ENCODE measurements around the gene ZP2.
A peak's percentile ranks its signal among the peaks of the same experiment; 100 is the strongest.
"Not testable (repeated sequence)": the region's sequence is repeated elsewhere in the genome, so short reads cannot be mapped to it uniquely, and the experiment has no call there.

Gene ZP2

DNA sequence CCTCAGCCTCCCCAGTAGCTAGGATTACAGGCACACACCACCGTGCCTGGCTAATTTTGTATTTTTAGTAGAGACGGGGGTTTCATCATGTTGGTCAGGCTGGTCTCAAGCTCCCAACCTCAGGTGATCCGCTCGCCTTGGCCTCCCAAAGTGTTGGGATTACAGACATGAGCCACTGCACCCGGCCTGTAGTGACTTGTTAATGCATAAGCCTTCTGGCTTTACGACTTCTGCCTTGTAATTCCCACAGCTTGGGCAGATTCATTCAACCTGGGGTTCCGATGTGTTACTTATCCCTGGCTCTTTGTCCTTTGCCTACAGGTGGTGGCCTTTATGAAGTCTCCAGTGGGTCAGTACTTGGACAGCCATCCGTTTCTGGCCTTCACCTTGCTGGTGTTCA, 41.3 kb downstream of the ZP2 start:
- 97% methylated on average over 8 of the region's 8 CpGs for WGBS
- not testable (repeated sequence) for H4K91ac ChIP-seq (ENCODE audit: low read length); H2BK12ac ChIP-seq (ENCODE audit: low read length in 2 of 2); H3K4ac ChIP-seq (ENCODE audit: low read depth in 1 of 2, low read length in 2 of 2); H3K23ac ChIP-seq (ENCODE audit: low read length in 2 of 2); H2AFZ ChIP-seq (ENCODE audit: low read depth, low read length); H2BK15ac ChIP-seq (ENCODE audit: low read depth, poor library complexity, severe bottlenecking); H2AK5ac ChIP-seq (ENCODE audit: low read length, severe bottlenecking); H3K18ac ChIP-seq (ENCODE audit: low read depth in 1 of 2, low read length in 2 of 2); H3K79me1 ChIP-seq (replicated peaks; ENCODE audit: low read length, poor library complexity, severe bottlenecking); H3K4me2 ChIP-seq (ENCODE audit: low read length, poor library complexity, severe bottlenecking); H2BK5ac ChIP-seq (ENCODE audit: low read depth, low read length, poor library complexity, severe bottlenecking); DNase-seq; H4K8ac ChIP-seq (ENCODE audit: low read length); H3K27me3 ChIP-seq (ENCODE audit: control insufficient read depth in 1 of 2, insufficient read depth in 1 of 2, low read length in 2 of 2); H3K9ac ChIP-seq (ENCODE audit: low read length); H3K27ac ChIP-seq (ENCODE audit: low read length, poor library complexity, severe bottlenecking); H2BK120ac ChIP-seq (ENCODE audit: low read depth, low read length); H3K9me3 ChIP-seq (ENCODE audit: control insufficient read depth, low read length); H3K4me3 ChIP-seq (ENCODE audit: insufficient read depth in 1 of 2, low read depth in 1 of 2, low read length in 2 of 2); H3K14ac ChIP-seq (ENCODE audit: low read length in 2 of 2)
- H3K36me3 ChIP-seq (ENCODE audit: control insufficient read depth in 1 of 2, insufficient read depth in 2 of 2, low read depth in 1 of 2, low read length in 2 of 2) = peaks cover 32 to 75% of the 10 kb centered on the region in 2 experiments
- peaks cover 14% of the 10 kb centered on the region for H3K4me1 ChIP-seq (ENCODE audit: control insufficient read depth, insufficient read depth, low read depth, low read length)

GRCh38 chr16:21169249-21169981, 42.0 kb downstream of the ZP2 start:
- Histone ChIP-seq H2BK120ac (ENCODE audit: low read depth, low read length) (no peak overlapping the region), H4K8ac (ENCODE audit: low read length) (no peak overlapping the region), H3K36me3 (ENCODE audit: control insufficient read depth in 1 of 2, insufficient read depth in 2 of 2, low read depth in 1 of 2, low read length in 2 of 2) (peaks cover 35 to 75% of the 10 kb centered on the region in 2 experiments), H3K79me1 (replicated peaks; ENCODE audit: low read length, poor library complexity, severe bottlenecking) (peaks cover 3% of the 10 kb centered on the region), H2BK15ac (ENCODE audit: low read depth, poor library complexity, severe bottlenecking) (no peak overlapping the region), H3K9ac (ENCODE audit: low read length) (no peak overlapping the region), H2AK5ac (ENCODE audit: low read length, severe bottlenecking) (no peak overlapping the region), H3K23ac (ENCODE audit: low read length in 2 of 2) (no peak overlapping the region), H2AFZ (ENCODE audit: low read depth, low read length) (no peak overlapping the region), H3K4ac (ENCODE audit: low read depth in 1 of 2, low read length in 2 of 2) (no peak overlapping the region), H2BK12ac (ENCODE audit: low read length in 2 of 2) (no peak overlapping the region), H4K91ac (ENCODE audit: low read length) (no peak overlapping the region), H3K27ac (ENCODE audit: low read length, poor library complexity, severe bottlenecking) (no peak overlapping the region), H3K9me3 (ENCODE audit: control insufficient read depth, low read length) (no peaks in the 10 kb centered on the region), H3K18ac (ENCODE audit: low read depth in 1 of 2, low read length in 2 of 2) (no peak overlapping the region), H3K4me1 (ENCODE audit: control insufficient read depth, insufficient read depth, low read depth, low read length) (peaks cover 14% of the 10 kb centered on the region), H3K14ac (ENCODE audit: low read length in 2 of 2) (no peak overlapping the region), H3K4me2 (ENCODE audit: low read length, poor library complexity, severe bottlenecking) (no peak overlapping the region), H3K4me3 (ENCODE audit: insufficient read depth in 1 of 2, low read depth in 1 of 2, low read length in 2 of 2) (no peak overlapping the region), H3K27me3 (ENCODE audit: control insufficient read depth in 1 of 2, insufficient read depth in 1 of 2, low read length in 2 of 2) (no peaks in the 10 kb centered on the region), H2BK5ac (ENCODE audit: low read depth, low read length, poor library complexity, severe bottlenecking) (no peak overlapping the region)
- DNase-seq = peak; percentile 61
- WGBS = 100% methylated on average over 3 of the region's 5 CpGs

GRCh38 chr16:21167929-21168602, 43.3 kb downstream of the ZP2 start:
- H3K27me3 ChIP-seq (ENCODE audit: control insufficient read depth in 1 of 2, insufficient read depth in 1 of 2, low read length in 2 of 2) = no peaks in the 10 kb centered on the region
- H3K4me3 ChIP-seq (ENCODE audit: insufficient read depth in 1 of 2, low read depth in 1 of 2, low read length in 2 of 2) = no peak overlapping the region
- no peak overlapping the region for H2BK5ac ChIP-seq (ENCODE audit: low read depth, low read length, poor library complexity, severe bottlenecking)
- DNase-seq = no peak
- no peak overlapping the region for H2BK120ac ChIP-seq (ENCODE audit: low read depth, low read length)
- no peaks in the 10 kb centered on the region for H3K9me3 ChIP-seq (ENCODE audit: control insufficient read depth, low read length)
- H3K4me1 ChIP-seq (ENCODE audit: control insufficient read depth, insufficient read depth, low read depth, low read length) = peaks cover 17% of the 10 kb centered on the region
- H3K9ac ChIP-seq (ENCODE audit: low read length) = no peak overlapping the region
- 98% methylated on average over 12 of the region's 12 CpGs for WGBS
- H3K27ac ChIP-seq (ENCODE audit: low read length, poor library complexity, severe bottlenecking) = no peak overlapping the region
- no peak overlapping the region for H2BK15ac ChIP-seq (ENCODE audit: low read depth, poor library complexity, severe bottlenecking)
- H4K8ac ChIP-seq (ENCODE audit: low read length) = no peak overlapping the region
- no peak overlapping the region for H3K4ac ChIP-seq (ENCODE audit: low read depth in 1 of 2, low read length in 2 of 2)
- no peak overlapping the region for H3K18ac ChIP-seq (ENCODE audit: low read depth in 1 of 2, low read length in 2 of 2)
- no peak overlapping the region for H4K91ac ChIP-seq (ENCODE audit: low read length)
- H2AFZ ChIP-seq (ENCODE audit: low read depth, low read length) = no peak overlapping the region
- H3K36me3 ChIP-seq (ENCODE audit: control insufficient read depth in 1 of 2, insufficient read depth in 2 of 2, low read depth in 1 of 2, low read length in 2 of 2) = peaks cover 34 to 73% of the 10 kb centered on the region in 2 experiments
- no peak overlapping the region for H2AK5ac ChIP-seq (ENCODE audit: low read length, severe bottlenecking)
- H3K23ac ChIP-seq (ENCODE audit: low read length in 2 of 2) = no peak overlapping the region
- no peak overlapping the region for H2BK12ac ChIP-seq (ENCODE audit: low read length in 2 of 2)
- no peak overlapping the region for H3K4me2 ChIP-seq (ENCODE audit: low read length, poor library complexity, severe bottlenecking)
- no peak overlapping the region for H3K14ac ChIP-seq (ENCODE audit: low read length in 2 of 2)
- peaks cover 6% of the 10 kb centered on the region for H3K79me1 ChIP-seq (replicated peaks; ENCODE audit: low read length, poor library complexity, severe bottlenecking)

DNA sequence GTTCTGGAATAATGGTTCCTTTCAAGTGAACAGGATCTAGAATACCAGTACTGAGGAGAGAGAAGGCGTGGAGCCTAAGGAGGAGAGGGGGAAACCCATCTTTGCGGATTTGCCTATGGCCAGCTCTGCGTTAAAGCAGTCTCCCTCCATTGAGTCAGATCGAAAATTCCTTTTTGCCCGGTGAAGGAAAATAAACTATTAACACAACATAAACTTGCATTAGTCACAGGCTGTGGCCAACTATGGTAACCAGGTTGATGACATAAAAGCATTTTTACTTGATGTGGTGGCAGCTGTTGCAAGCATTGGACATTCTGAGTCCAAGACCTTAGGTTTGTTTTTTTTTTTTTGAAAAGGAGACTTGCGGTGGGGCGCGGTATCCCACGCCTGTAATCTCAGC, 44.0 kb downstream of the ZP2 start:
- 47% methylated on average over 8 of the region's 9 CpGs for WGBS

More for the DNA sequence above, 44.0 kb downstream of the ZP2 start:
- Histone ChIP-seq H4K8ac (ENCODE audit: low read length) (no peak overlapping the region), H2AFZ (ENCODE audit: low read depth, low read length) (no peak overlapping the region), H3K4me1 (ENCODE audit: control insufficient read depth, insufficient read depth, low read depth, low read length) (peaks cover 18% of the 10 kb centered on the region), H3K4me2 (ENCODE audit: low read length, poor library complexity, severe bottlenecking) (no peak overlapping the region), H2BK120ac (ENCODE audit: low read depth, low read length) (no peak overlapping the region), H2BK12ac (ENCODE audit: low read length in 2 of 2) (no peak overlapping the region), H3K9ac (ENCODE audit: low read length) (peak overlapping the region; percentile 5), H3K23ac (ENCODE audit: low read length in 2 of 2) (no peak overlapping the region), H2BK15ac (ENCODE audit: low read depth, poor library complexity, severe bottlenecking) (no peak overlapping the region), H3K9me3 (ENCODE audit: control insufficient read depth, low read length) (no peaks in the 10 kb centered on the region), H3K14ac (ENCODE audit: low read length in 2 of 2) (no peak overlapping the region), H3K4me3 (ENCODE audit: insufficient read depth in 1 of 2, low read depth in 1 of 2, low read length in 2 of 2) (no peak overlapping the region), H2AK5ac (ENCODE audit: low read length, severe bottlenecking) (no peak overlapping the region), H3K27ac (ENCODE audit: low read length, poor library complexity, severe bottlenecking) (peak overlapping the region; percentile 39), H3K27me3 (ENCODE audit: control insufficient read depth in 1 of 2, insufficient read depth in 1 of 2, low read length in 2 of 2) (no peaks in the 10 kb centered on the region), H2BK5ac (ENCODE audit: low read depth, low read length, poor library complexity, severe bottlenecking) (no peak overlapping the region), H4K91ac (ENCODE audit: low read length) (no peak overlapping the region), H3K36me3 (ENCODE audit: control insufficient read depth in 1 of 2, insufficient read depth in 2 of 2, low read depth in 1 of 2, low read length in 2 of 2) (peaks cover 29 to 71% of the 10 kb centered on the region in 2 experiments), H3K79me1 (replicated peaks; ENCODE audit: low read length, poor library complexity, severe bottlenecking) (peaks cover 4% of the 10 kb centered on the region), H3K4ac (ENCODE audit: low read depth in 1 of 2, low read length in 2 of 2) (no peak overlapping the region), H3K18ac (ENCODE audit: low read depth in 1 of 2, low read length in 2 of 2) (no peak overlapping the region)
- peak; percentile 90 for DNase-seq

Measured in mesenchymal stem cell (in vitro differentiated cells and primary cell).